PFSK-1 (cell line): ENCODE data around the gene CAD.

Experiments
- POLR2AphosphoS5 ChIP-seq: IDR thresholded peaks from 2 replicates; pipeline ENCODE4 v1.6.1; 2012; ENCODE audit warnings: low read depth, mild to moderate bottlenecking, control low read depth, low read length, moderate library complexity
- TAF1 ChIP-seq: IDR thresholded peaks from 2 replicates; pipeline ENCODE4 v1.6.1; 2012; ENCODE audit warnings: low read length, control low read depth, borderline replicate concordance; ENCODE audit not compliant: insufficient read depth

GRCh38 chr2:27202854-27203253 is 14.3 kb upstream of the CAD start:
- no peak for TF ChIP-seq POLR2AphosphoS5
- TF ChIP-seq TAF1 = no peak
